ENCODE results near the gene CCDC91.
"Not testable (repeated sequence)": the region's sequence is repeated elsewhere in the genome, so short reads cannot be mapped to it uniquely, and the experiment has no call there.

The CCDC91 gene

GRCh38 chr12:28296287-28296686, 106.0 kb downstream of the CCDC91 start:
- DNase-seq, result no peak

GRCh38 chr12:28303192-28303591, 112.9 kb downstream of the CCDC91 start:
- no peak for DNase-seq

GRCh38 chr12:28306535-28306934, 116.3 kb downstream of the CCDC91 start:
- no peak for DNase-seq

GRCh38 chr12:28308891-28309290, 118.6 kb downstream of the CCDC91 start:
- no peak for DNase-seq

GRCh38 chr12:28313631-28314030, 123.4 kb downstream of the CCDC91 start:
- no peak for DNase-seq

GRCh38 chr12:28316049-28316448, 125.8 kb downstream of the CCDC91 start:
- DNase-seq, result no peak

GRCh38 chr12:28318273-28318672, 128.0 kb downstream of the CCDC91 start:
- DNase-seq, result no peak

- DNase-seq, result no peak
Observed at GRCh38 chr12:28320353-28320752, 130.1 kb downstream of the CCDC91 start.

GRCh38 chr12:28327722-28328121, 137.5 kb downstream of the CCDC91 start:
- DNase-seq, result no peak

GRCh38 chr12:28328967-28329366, 138.7 kb downstream of the CCDC91 start:
- no peak for DNase-seq

GRCh38 chr12:28329727-28330126, 139.5 kb downstream of the CCDC91 start:
- not testable (repeated sequence) for DNase-seq

- DNase-seq, result not testable (repeated sequence)
Observed at GRCh38 chr12:28330232-28330631, 140.0 kb downstream of the CCDC91 start.

GRCh38 chr12:28331130-28331529, 140.9 kb downstream of the CCDC91 start:
- DNase-seq, result no peak

GRCh38 chr12:28340261-28341045, 150.2 kb downstream of the CCDC91 start:
- DNase-seq, result no peak

GRCh38 chr12:28343713-28344112, 153.5 kb downstream of the CCDC91 start:
- DNase-seq, result no peak

GRCh38 chr12:28346567-28346966, 156.3 kb downstream of the CCDC91 start:
- DNase-seq, result no peak

GRCh38 chr12:28349196-28349595, 158.9 kb downstream of the CCDC91 start:
- no peak for DNase-seq

GRCh38 chr12:28350502-28350901, 160.2 kb downstream of the CCDC91 start:
- DNase-seq, result no peak

GRCh38 chr12:28351414-28351813, 161.2 kb downstream of the CCDC91 start:
- DNase-seq, result no peak

GRCh38 chr12:28355161-28355560, 164.9 kb downstream of the CCDC91 start:
- DNase-seq, result no peak

- DNase-seq, result no peak
Observed at GRCh38 chr12:28360253-28360652, 170.0 kb downstream of the CCDC91 start.

GRCh38 chr12:28367326-28367725, 177.1 kb downstream of the CCDC91 start:
- DNase-seq, result no peak

GRCh38 chr12:28367993-28368392, 177.7 kb downstream of the CCDC91 start:
- DNase-seq, result no peak

GRCh38 chr12:28369483-28369882, 179.2 kb downstream of the CCDC91 start:
- DNase-seq, result no peak

- no peak for DNase-seq
Observed at GRCh38 chr12:28374556-28374955, 184.3 kb downstream of the CCDC91 start.

All from activated naive CD4-positive, alpha-beta T cell (primary cell).